PC-3 (cell line): ENCODE data around the gene DPH6. TPM values are rescaled to one million over a fixed set of nuclear protein-coding genes. Genes with fewer than 3 reads are reported as not detected.

Experiments
- ATAC-seq: fragments of 200-7000 bp; cut with Tn5 transposase; 2 replicates; pipeline ENCODE4 v1.9.1; 2020; ENCODE audit warnings: mild to moderate bottlenecking, moderate library complexity
- BruUV-seq: library from RNA; stranded (reverse); fragments of 400-500 nt; replicated peaks from 2 replicates; lab custom pipeline; 2021; lab: Mats Ljungman, UMichigan
- CTCF ChIA-PET: fragments of 300-600 bp; sonication (Branson Sonifier 250); formaldehyde crosslinking; loops from one replicate; lab custom pipeline; 2022; ENCODE audit warnings: antibody characterized with exemption; lab: Charles Lee
- POLR2A ChIA-PET: fragments of 300-600 bp; sonication (Branson Sonifier 250); formaldehyde crosslinking; loops from one replicate; lab custom pipeline; 2022; ENCODE audit warnings: antibody characterized with exemption; ENCODE audit not compliant: unreplicated experiment; lab: Charles Lee
- DNase-seq: peaks from one replicate; pipeline ENCODE4 v3.0.0-alpha.2; 2015
- H2AFZ ChIP-seq: fragments of 300-600 bp; sonication (generic); 2 replicates; pipeline ENCODE4 v1.6.0; 2016; ENCODE audit warnings: antibody characterized with exemption, low read length
- H3F3A ChIP-seq: fragments of 300-600 bp; sonication (generic); one replicate; pipeline ENCODE4 v1.6.0; 2017; ENCODE audit warnings: antibody characterized with exemption, low read length, control low read depth, mild to moderate bottlenecking; ENCODE audit not compliant: unreplicated experiment
- H3K27ac ChIP-seq: fragments of 300-600 bp; sonication (generic); 2 replicates; pipeline ENCODE4 v1.5.1; 2016; ENCODE audit warnings: mild to moderate bottlenecking, low read length
- H3K27me3 ChIP-seq: fragments of 300-600 bp; sonication (generic); 2 replicates; pipeline ENCODE4 v1.6.1; 2016; ENCODE audit warnings: low read length, mixed read lengths
- H3K36me3 ChIP-seq: fragments of 300-600 bp; sonication (generic); 2 replicates; pipeline ENCODE4 v1.6.1; 2016; ENCODE audit warnings: low read depth, mixed run types, low read length, mixed read lengths
- H3K4me1 ChIP-seq: fragments of 300-600 bp; sonication (generic); 2 replicates; pipeline ENCODE4 v1.5.1; 2016; ENCODE audit warnings: low read length; ENCODE audit not compliant: insufficient read depth
- H3K4me2 ChIP-seq: fragments of 300-600 bp; sonication (generic); 2 replicates; pipeline ENCODE4 v1.6.0; 2016; ENCODE audit warnings: low read length
- H3K4me3 ChIP-seq: fragments of 300-600 bp; sonication (generic); 2 replicates; pipeline ENCODE4 v1.5.1; 2016; ENCODE audit warnings: mild to moderate bottlenecking, low read length, mixed read lengths
- H3K79me2 ChIP-seq: fragments of 300-600 bp; sonication (generic); 2 replicates; pipeline ENCODE4 v1.6.1; 2017; ENCODE audit warnings: low read length, mixed read lengths
- H3K9ac ChIP-seq: fragments of 300-600 bp; sonication (generic); 2 replicates; pipeline ENCODE4 v1.6.0; 2016; ENCODE audit warnings: mild to moderate bottlenecking, low read length
- H3K9me2 ChIP-seq: fragments of 300-600 bp; sonication (generic); replicated peaks from 2 replicates; pipeline ENCODE4 v1.6.1; 2016; ENCODE audit warnings: mixed run types, low read length, mixed read lengths
- H3K9me3 ChIP-seq: fragments of 300-600 bp; sonication (generic); 2 replicates; pipeline ENCODE4 v1.6.1; 2016; ENCODE audit warnings: low read length, mixed read lengths
- H4K20me1 ChIP-seq: fragments of 300-600 bp; sonication (generic); 2 replicates; pipeline ENCODE4 v1.6.1; 2016; ENCODE audit warnings: low read length, mixed read lengths
- EZH2 ChIP-seq: fragments of 300-600 bp; sonication (generic); IDR thresholded peaks from one replicate; pipeline ENCODE4 v1.6.1; 2017; ENCODE audit warnings: antibody characterized with exemption, mild to moderate bottlenecking, low read length; ENCODE audit not compliant: unreplicated experiment
- EZH2phosphoT487 ChIP-seq: fragments of 300-600 bp; sonication (generic); IDR thresholded peaks from 2 replicates; pipeline ENCODE4 v1.6.1; 2018; ENCODE audit warnings: mild to moderate bottlenecking, antibody characterized with exemption, low read length, borderline replicate concordance
- intact Hi-C: fragments of 100-400 bp; cut with micrococcal nuclease; formaldehyde crosslinking; loops from 2 replicates; pipeline ENCODE4 v1.9.0; 2023
- total RNA-seq: library from RNA; depleted of rRNA; stranded (reverse); fragments of >200 nt; gene quantifications from 2 replicates; pipeline ENCODE4 v1.2.3, GENCODE V29; 2014
- TF ChIP-seq, protein P1 (sequence below): fragments of 300-600 bp; sonication (generic); conservative IDR thresholded peaks from 2 replicates; pipeline ENCODE4 v1.5.1; 2017; ENCODE audit warnings: antibody characterized with exemption, low read depth, mild to moderate bottlenecking, low read length

DPH6 gene
- total RNA-seq, 1 experiment from 2014 or later, result 6.9 TPM

DNA sequence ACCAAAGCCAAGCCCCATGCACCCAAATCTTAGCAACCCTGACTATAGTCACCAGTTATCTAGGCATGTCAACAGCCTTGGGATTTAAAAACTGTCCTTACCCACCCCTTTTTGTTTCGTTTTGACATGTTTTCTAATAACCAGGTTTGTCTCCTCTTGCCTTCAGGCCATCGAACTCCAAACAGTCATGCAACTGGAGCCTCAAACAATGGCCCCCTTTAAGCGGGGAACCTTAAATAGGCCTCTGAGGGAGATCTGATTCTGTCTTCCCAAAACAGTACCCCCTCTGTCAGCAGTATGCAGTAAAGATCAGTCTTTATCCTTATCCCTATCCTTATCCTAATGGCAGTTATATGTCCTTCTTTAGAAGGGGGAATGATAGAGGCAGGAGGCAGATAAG lies 105.7 kb downstream of the DPH6 start:
- ChIA-PET CTCF (no interaction called here), POLR2A (no interaction called here)
- intact Hi-C loops, result loop anchor here (5.0 kb wide), 1 partner anchor 133 kb away; no protein-coding TSS in a partner anchor
- no TSS peak for BruUV-seq
- no peak for TF ChIP-seq EZH2phosphoT487
- no peak for TF ChIP-seq EZH2
- TF ChIP-seq, protein P1, sequence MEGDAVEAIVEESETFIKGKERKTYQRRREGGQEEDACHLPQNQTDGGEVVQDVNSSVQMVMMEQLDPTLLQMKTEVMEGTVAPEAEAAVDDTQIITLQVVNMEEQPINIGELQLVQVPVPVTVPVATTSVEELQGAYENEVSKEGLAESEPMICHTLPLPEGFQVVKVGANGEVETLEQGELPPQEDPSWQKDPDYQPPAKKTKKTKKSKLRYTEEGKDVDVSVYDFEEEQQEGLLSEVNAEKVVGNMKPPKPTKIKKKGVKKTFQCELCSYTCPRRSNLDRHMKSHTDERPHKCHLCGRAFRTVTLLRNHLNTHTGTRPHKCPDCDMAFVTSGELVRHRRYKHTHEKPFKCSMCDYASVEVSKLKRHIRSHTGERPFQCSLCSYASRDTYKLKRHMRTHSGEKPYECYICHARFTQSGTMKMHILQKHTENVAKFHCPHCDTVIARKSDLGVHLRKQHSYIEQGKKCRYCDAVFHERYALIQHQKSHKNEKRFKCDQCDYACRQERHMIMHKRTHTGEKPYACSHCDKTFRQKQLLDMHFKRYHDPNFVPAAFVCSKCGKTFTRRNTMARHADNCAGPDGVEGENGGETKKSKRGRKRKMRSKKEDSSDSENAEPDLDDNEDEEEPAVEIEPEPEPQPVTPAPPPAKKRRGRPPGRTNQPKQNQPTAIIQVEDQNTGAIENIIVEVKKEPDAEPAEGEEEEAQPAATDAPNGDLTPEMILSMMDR, result no peak
- DNase-seq (no peak), ATAC-seq (no peak)
- Histone ChIP-seq H4K20me1 (no peaks in the 10 kb centered on the region), H3K4me1 (peaks cover 6% of the 10 kb centered on the region), H3F3A (no peaks in the 10 kb centered on the region), H3K36me3 (no peaks in the 10 kb centered on the region), H3K27ac (no peak overlapping the region), H3K4me3 (no peak overlapping the region), H3K9ac (no peak overlapping the region), H3K79me2 (no peaks in the 10 kb centered on the region), H3K27me3 (no peaks in the 10 kb centered on the region), H2AFZ (no peak overlapping the region), H3K9me2 (no peaks in the 10 kb centered on the region), H3K4me2 (no peak overlapping the region), H3K9me3 (no peaks in the 10 kb centered on the region)

DNA sequence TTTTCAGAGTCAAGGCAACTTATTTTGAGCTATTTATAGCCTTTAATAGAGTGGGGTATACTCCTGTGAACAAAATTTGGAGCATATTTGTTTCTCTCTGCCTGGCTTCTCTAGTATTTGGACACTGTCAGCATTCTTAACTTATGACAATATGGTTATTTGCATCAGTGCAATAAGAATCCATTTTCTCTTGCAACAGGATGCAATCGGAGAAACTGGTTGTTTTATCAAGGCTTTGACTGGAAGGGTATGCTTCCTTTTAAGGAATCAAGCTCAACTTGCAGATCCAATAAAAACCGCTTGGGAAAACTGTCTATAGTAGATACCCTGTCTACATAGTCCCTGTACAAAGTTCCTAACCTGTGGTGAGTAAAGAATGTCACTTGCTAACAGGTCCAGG lies 106.7 kb downstream of the DPH6 start:
- TF ChIP-seq EZH2phosphoT487 (no peak), EZH2 (no peak)
- TF ChIP-seq, protein P1, result no peak
- Histone ChIP-seq H3K4me2 (no peak overlapping the region), H3F3A (no peaks in the 10 kb centered on the region), H3K27me3 (no peaks in the 10 kb centered on the region), H3K79me2 (no peaks in the 10 kb centered on the region), H3K9me3 (no peaks in the 10 kb centered on the region), H3K27ac (no peak overlapping the region), H4K20me1 (no peaks in the 10 kb centered on the region), H3K4me1 (no peaks in the 10 kb centered on the region), H3K4me3 (no peak overlapping the region), H3K9ac (no peak overlapping the region), H3K9me2 (no peaks in the 10 kb centered on the region), H2AFZ (no peak overlapping the region), H3K36me3 (no peaks in the 10 kb centered on the region)
- ChIA-PET CTCF (no interaction called here), POLR2A (interaction anchor here (0.6 kb wide), 1 partner anchor 154 kb away, joined by 4 read pairs; no protein-coding TSS in a partner anchor)
- intact Hi-C loops, result no loop called here
- ATAC-seq (no peak), DNase-seq (peak; percentile 6)
- BruUV-seq, result no TSS peak

DNA sequence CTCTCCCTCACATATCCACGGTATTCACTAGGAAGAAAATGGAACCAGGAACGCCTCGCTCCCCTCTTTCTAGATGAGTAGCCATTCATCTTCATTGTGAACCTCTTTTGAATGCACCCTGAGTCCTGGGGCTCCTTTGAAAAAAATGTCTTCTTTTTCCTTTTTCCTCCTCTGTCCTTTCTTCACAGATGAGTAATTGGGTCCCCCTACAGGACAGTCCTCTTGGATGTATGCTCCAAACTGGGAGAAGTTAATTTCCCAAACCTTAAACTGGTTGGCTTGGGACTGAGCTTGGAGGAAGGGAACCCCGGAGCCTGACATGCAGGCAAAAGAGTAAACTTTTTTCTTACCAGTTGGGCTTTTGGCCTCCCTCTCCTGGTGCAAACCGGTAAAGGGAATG lies 108.8 kb downstream of the DPH6 start:
- CTCF ChIA-PET, result interaction anchor here (0.6 to 1.1 kb wide), 3 partner anchors 19 to 826 kb away, joined by 3 to 11 read pairs (median 4); no protein-coding TSS in a partner anchor
- ATAC-seq (peak; percentile 46; the same call in 1 of the 2 replicates), DNase-seq (peak; percentile 37)
- POLR2A ChIA-PET, result no interaction called here
- Histone ChIP-seq H3K27me3 (no peaks in the 10 kb centered on the region), H3K9me2 (no peaks in the 10 kb centered on the region), H2AFZ (no peak overlapping the region), H3K4me1 (no peaks in the 10 kb centered on the region), H3F3A (no peaks in the 10 kb centered on the region), H3K79me2 (no peaks in the 10 kb centered on the region), H3K36me3 (no peaks in the 10 kb centered on the region), H3K4me2 (no peak overlapping the region), H3K9me3 (no peaks in the 10 kb centered on the region), H3K9ac (no peak overlapping the region), H3K4me3 (no peak overlapping the region), H4K20me1 (no peaks in the 10 kb centered on the region), H3K27ac (no peak overlapping the region)
- TF ChIP-seq, protein P1, result peak; percentile 46
- no peak for TF ChIP-seq EZH2
- BruUV-seq, result no TSS peak
- intact Hi-C loops, result no loop called here
